Common myeloid progenitor, CD34-positive (primary cell): ENCODE measurements around the gene PIP4K2C.

Source experiments
- CTCF ChIA-PET: fragments of 350-600 bp; sonication (Branson Sonifier 250); formaldehyde crosslinking; loops from one replicate; lab custom pipeline; 2021; ENCODE audit warnings: antibody characterized with exemption; lab: Charles Lee
- POLR2A ChIA-PET: fragments of 350-600 bp; sonication (Branson Sonifier 250); formaldehyde crosslinking; loops from one replicate; lab custom pipeline; 2021; ENCODE audit warnings: antibody characterized with exemption; lab: Charles Lee
- DNase-seq, 3 donors: peaks; one replicate each; pipeline versions ENCODE4 v3.0.0 to v3.0.0-alpha.2; 2013
- H3K27ac ChIP-seq, 2 experiments: 1 replicate in 1 of 2; 2 replicates in 1 of 2; pipeline ENCODE4 v1.7.0; 2013; ENCODE audit warnings: inconsistent platforms in 2 of 2, low read length in 2 of 2, mild to moderate bottlenecking in 2 of 2, low read depth in 1 of 2, moderate library complexity in 1 of 2; ENCODE audit not compliant: severe bottlenecking in 2 of 2, insufficient read depth in 1 of 2, poor library complexity in 1 of 2
- H3K27me3 ChIP-seq, 5 experiments: replicated peaks in 2 of 5; 1 replicate in 3 of 5; 2 replicates in 2 of 5; pipeline versions ENCODE4 v1.6.1 to v1.7.0; 2013; ENCODE audit warnings: low read length in 4 of 5, mild to moderate bottlenecking in 2 of 5, moderate library complexity in 2 of 5, inconsistent platforms in 1 of 5; ENCODE audit not compliant: insufficient read depth in 5 of 5, control insufficient read depth in 4 of 5
- H3K36me3 ChIP-seq, 4 experiments: 1 replicate in 2 of 4; 2 replicates in 2 of 4; pipeline versions ENCODE4 v1.6.1 to v1.7.0; 2013; ENCODE audit warnings: low read length in 3 of 4, control low read depth in 1 of 4, mild to moderate bottlenecking in 1 of 4; ENCODE audit not compliant: control insufficient read depth in 4 of 4, insufficient read depth in 4 of 4
- H3K4me1 ChIP-seq, 4 experiments: 1 replicate in 3 of 4; 2 replicates in 1 of 4; pipeline versions ENCODE4 v1.6.1 to v1.7.1; 2013; ENCODE audit warnings: low read length in 3 of 4, mild to moderate bottlenecking in 3 of 4, control low read depth in 1 of 4, inconsistent platforms in 1 of 4, moderate library complexity in 1 of 4; ENCODE audit not compliant: control insufficient read depth in 4 of 4, insufficient read depth in 4 of 4; ENCODE audit errors: control extremely low read depth in 1 of 4
- H3K4me3 ChIP-seq, 7 experiments: 1 replicate in 4 of 7; 2 replicates in 3 of 7; pipeline versions ENCODE4 v1.5.1 to v1.7.0; 2013; ENCODE audit warnings: mild to moderate bottlenecking in 7 of 7, low read length in 6 of 7, moderate library complexity in 6 of 7, inconsistent platforms in 2 of 7, low read depth in 2 of 7, control low read depth in 1 of 7; ENCODE audit not compliant: insufficient read depth in 4 of 7, control insufficient read depth in 1 of 7; ENCODE audit errors: extremely low read depth in 1 of 7
- H3K9me3 ChIP-seq, 5 experiments: 1 replicate in 4 of 5; 2 replicates in 1 of 5; pipeline versions ENCODE4 v1.6.1 to v1.7.1; 2013; ENCODE audit warnings: low read length in 4 of 5, mild to moderate bottlenecking in 2 of 5, inconsistent platforms in 1 of 5, low read depth in 1 of 5, moderate library complexity in 1 of 5; ENCODE audit not compliant: control insufficient read depth in 4 of 5, insufficient read depth in 2 of 5; ENCODE audit errors: control extremely low read depth in 1 of 5
- WGBS: methylation state at CpG from one replicate; pipeline ENCODE4 v1.1.5; 2013; ENCODE audit not compliant: insufficient coverage; 5-methylcytosine and 5-hydroxymethylcytosine counted together

The PIP4K2C gene

GRCh38 chr12:57627501-57628279 is 36.7 kb downstream of the PIP4K2C start:
- Histone ChIP-seq H3K9me3 (peaks cover 0 to 4% (median 0%) of the 10 kb centered on the region in 5 experiments), H3K4me1 (peaks cover 0 to 21% (median 16%) of the 10 kb centered on the region in 4 experiments), H3K27me3 (peaks cover 5 to 99% (median 47%) of the 10 kb centered on the region in 5 experiments), H3K27ac (no peak overlapping the region), H3K36me3 (no peaks in the 10 kb centered on the region), H3K4me3 (peak overlapping the region in 6 of 7 experiments; percentile 0 to 59 (median 26))
- POLR2A ChIA-PET: interaction anchor here (1.2 kb wide), 1 partner anchor 29 kb away, joined by 5 read pairs; no protein-coding TSS in a partner anchor
- peak; percentile 32 to 70 (median 56) for DNase-seq
- CTCF ChIA-PET: interaction anchor here (0.6 to 5.6 kb wide), 12 partner anchors 8 to 84 kb away, joined by 3 to 34 read pairs (median 4); partner anchors contain the start of gene OS9
- under 1% methylated on average over 45 of the region's 67 CpGs for WGBS

DNA sequence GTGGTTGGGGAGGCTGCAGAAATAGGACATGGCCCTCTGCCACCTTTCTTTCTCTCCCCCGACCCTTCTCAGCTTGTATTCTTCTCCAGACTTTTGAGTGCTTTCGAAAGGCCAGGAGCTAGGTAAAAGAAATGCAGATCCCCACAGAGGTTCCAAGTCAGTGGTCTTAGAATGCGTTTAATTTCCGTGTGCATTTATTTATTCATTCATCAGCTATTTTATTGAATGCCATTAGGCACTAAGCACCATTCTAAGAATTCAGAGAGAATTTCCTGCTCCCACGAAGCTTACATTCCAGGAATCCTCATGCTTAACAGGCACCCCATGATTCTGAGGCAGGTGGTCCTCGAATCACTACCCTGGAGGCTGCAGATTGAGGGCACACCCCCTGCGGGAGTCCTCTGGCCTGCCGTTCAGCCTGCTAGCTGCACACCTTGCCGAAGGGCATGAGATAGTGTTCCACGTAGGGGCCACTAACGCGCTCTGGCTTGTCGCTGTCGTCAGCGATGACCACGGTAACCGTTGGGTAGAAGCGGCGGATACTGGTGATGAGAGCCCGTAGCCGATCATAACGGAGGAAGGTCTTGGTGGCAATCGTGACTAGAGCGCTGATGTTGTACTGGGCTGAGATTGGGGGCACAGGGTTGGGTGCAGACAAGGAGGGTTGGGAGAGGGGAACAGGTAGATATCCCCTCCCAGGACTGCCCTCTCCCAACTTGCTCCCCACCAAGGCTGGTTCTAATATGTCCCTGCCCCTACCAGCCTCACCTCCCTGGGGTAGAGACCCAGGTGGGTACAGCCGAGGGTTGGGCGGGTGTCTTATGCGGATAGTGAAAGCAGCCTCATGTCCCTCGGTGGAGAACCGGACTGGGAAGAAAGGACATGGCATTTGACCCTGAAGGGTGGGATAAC is 37.5 kb downstream of the PIP4K2C start:
- Histone ChIP-seq H3K36me3 (no peaks in the 10 kb centered on the region), H3K27ac (no peak overlapping the region), H3K4me3 (peak overlapping the region in 2 of 7 experiments; percentile 44 to 59), H3K4me1 (peaks cover 0 to 30% (median 24%) of the 10 kb centered on the region in 4 experiments), H3K27me3 (peaks cover 5 to 97% (median 46%) of the 10 kb centered on the region in 5 experiments), H3K9me3 (peaks cover 0 to 4% (median 0%) of the 10 kb centered on the region in 5 experiments)
- ChIA-PET CTCF (interaction anchor here (0.7 to 5.6 kb wide), 10 partner anchors 9 to 85 kb away, joined by 3 to 34 read pairs (median 4); partner anchors contain the start of gene OS9), POLR2A (no interaction called here)
- DNase-seq: no peak
- 48% methylated on average over 18 of the region's 29 CpGs for WGBS

DNA sequence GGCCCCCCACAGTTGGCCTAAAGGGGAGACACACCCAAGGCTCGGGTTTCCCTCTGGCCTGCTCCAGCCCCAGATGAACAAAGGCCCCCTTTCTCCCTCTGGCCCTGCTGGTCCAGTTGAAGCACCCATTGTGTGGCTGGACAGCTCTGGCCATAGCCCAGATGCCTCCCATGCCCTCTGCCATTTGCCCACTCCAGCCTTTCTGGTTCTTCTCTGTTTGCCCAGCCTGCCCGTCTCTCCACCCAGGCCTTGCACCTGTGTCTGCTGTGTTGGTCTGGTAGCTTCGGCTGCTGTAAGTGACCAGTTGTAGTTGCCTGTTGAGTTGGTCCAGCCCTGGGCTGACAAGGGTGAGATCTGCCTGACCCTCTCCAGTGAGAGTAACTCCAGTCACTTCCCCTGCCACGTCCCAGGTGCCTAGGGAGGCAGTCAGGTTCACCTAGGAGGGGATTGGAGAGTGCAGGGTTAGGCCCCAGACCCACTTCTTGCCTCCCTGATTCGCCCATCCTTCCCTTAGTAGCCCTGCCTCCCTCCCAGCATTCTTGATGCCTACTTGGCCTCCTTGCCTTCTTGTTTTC is 39.0 kb downstream of the PIP4K2C start:
- WGBS: 93% methylated on average over 4 of the region's 5 CpGs
- POLR2A ChIA-PET: no interaction called here
- Histone ChIP-seq H3K27me3 (peaks cover 5 to 89% (median 46%) of the 10 kb centered on the region in 5 experiments), H3K9me3 (peaks cover 0 to 4% (median 0%) of the 10 kb centered on the region in 5 experiments), H3K4me3 (no peak overlapping the region), H3K36me3 (no peaks in the 10 kb centered on the region), H3K27ac (no peak overlapping the region), H3K4me1 (peaks cover 0 to 31% (median 24%) of the 10 kb centered on the region in 4 experiments)
- no peak for DNase-seq
- CTCF ChIA-PET: interaction anchor here (0.9 to 5.6 kb wide), 4 partner anchors 15 to 49 kb away, joined by 3 to 34 read pairs (median 10); no protein-coding TSS in a partner anchor

DNA sequence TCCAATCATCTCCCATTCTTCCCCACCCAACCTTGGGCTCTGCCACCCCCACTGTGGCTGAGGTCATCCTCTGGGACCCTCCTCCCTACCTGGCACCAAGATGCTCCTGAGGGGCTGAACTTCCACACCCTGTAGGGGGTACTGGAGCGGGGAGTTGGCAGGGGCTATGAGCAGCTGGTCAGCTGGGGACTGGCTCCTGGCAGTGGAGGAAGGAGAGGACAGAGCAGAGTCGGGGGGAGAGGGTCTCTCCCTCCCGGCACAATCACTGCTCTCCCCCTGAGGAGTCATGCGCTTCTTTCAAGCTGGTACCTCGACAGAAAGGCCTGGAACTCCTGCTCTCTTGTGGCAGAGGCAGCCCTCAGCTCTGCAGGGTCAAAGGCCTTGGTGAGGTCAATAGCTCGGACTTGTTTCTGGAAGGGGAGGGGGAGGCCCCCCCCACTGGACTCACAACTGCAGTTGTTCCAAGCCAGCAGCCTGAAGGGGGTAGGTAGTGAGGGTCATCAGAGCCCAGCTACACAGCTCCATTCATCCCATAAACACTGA is 40.0 kb downstream of the PIP4K2C start:
- Histone ChIP-seq H3K27ac (no peak overlapping the region), H3K9me3 (peaks cover 0 to 4% (median 0%) of the 10 kb centered on the region in 5 experiments), H3K27me3 (peaks cover under 1 to 79% (median 47%) of the 10 kb centered on the region in 5 experiments), H3K4me1 (peaks cover 0 to 31% (median 24%) of the 10 kb centered on the region in 4 experiments), H3K4me3 (no peak overlapping the region), H3K36me3 (no peaks in the 10 kb centered on the region)
- no peak for DNase-seq
- ChIA-PET POLR2A (no interaction called here), CTCF (interaction anchor here (0.7 to 5.6 kb wide), 9 partner anchors 10 to 176 kb away, joined by 3 to 34 read pairs (median 4); partner anchors contain the start of gene INHBE)
- WGBS: 0% methylated on average over 1 of the region's 6 CpGs

DNA sequence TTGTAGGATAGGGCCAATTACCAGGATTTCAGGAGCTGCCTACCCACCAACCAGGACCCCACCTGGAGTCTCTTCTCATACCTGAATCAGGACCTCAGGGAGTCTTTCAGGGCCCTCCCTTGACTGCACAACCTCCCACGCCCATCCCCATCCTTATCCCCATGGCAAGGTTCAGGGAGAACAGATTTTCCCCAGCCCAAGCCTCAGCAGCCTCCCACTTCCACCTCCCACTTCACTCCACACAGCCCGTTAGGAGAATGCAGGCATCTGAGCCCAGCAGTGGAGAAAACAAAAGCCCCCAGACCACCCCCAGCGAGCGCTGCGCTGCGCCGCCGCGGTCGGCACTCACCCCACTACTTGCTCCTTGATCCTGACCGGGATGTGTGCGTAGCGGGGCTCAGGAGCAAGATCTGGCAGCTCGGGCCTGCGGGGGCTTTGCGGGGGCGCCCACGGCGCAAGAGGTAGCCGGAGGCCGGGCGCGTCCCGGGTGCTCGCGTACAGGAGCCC is 40.6 kb downstream of the PIP4K2C start:
- ChIA-PET CTCF (interaction anchor here (1.1 to 5.6 kb wide), 8 partner anchors 10 to 50 kb away, joined by 3 to 34 read pairs (median 5); no protein-coding TSS in a partner anchor), POLR2A (no interaction called here)

More for the DNA sequence above, 40.6 kb downstream of the PIP4K2C start:
- no peak overlapping the region for H3K27ac ChIP-seq
- WGBS: 12% methylated on average over 16 of the region's 26 CpGs
- H3K9me3 ChIP-seq: peaks cover 0 to 4% (median 0%) of the 10 kb centered on the region in 5 experiments
- H3K27me3 ChIP-seq: peaks cover 0 to 73% (median 40%) of the 10 kb centered on the region in 5 experiments
- peaks cover 0 to 31% (median 24%) of the 10 kb centered on the region in 4 experiments for H3K4me1 ChIP-seq
- H3K4me3 ChIP-seq: peak overlapping the region in 4 of 7 experiments; percentile 31 to 73 (median 59)
- H3K36me3 ChIP-seq: no peaks in the 10 kb centered on the region
- no peak for DNase-seq
